Stimulated activated CD8-positive, alpha-beta memory T cell treated with anti-CD3 and anti-CD28 coated beads, Interleukin-7, amount 100 ng/mL, for 48 hours (primary cell): ENCODE results near the gene HSPD1.

Experiments
- DNase-seq, 2 donors: peaks; one replicate each; pipeline ENCODE4 v3.0.0-alpha.2; 2020; ENCODE audit warnings: low read depth in 1 of 2; ENCODE audit errors: extremely low read depth in 1 of 2

HSPD1 gene

GRCh38 chr2:197442857-197443256 is 56.8 kb downstream of the HSPD1 start:
- no peak for DNase-seq

- DNase-seq, result no peak
These were observed 62.3 kb downstream of the HSPD1 start for GRCh38 chr2:197437380-197437779.
